ENCODE results near the gene ADISSP. TPM values are rescaled to one million over a fixed set of nuclear protein-coding genes. Genes with fewer than 3 reads are reported as not detected.

Gene ADISSP
- total and polyA plus RNA-seq, 2 of the 13 experiments (the other 11 are each of a cell fraction or from before 2014, with no cell fraction given), result 38.3 to 90.6 TPM

GRCh38 chr20:3786126-3786484 lies 18.6 kb upstream of the ADISSP start (continued):
- peak; percentile 31; the same call in 1 of the 2 replicates for TF ChIP-seq BORCS8-MEF2B (CRISPR knock-in tag; IDR thresholded peaks at IDR 0.05)
- peak; percentile 95 for TF ChIP-seq NRL (CRISPR knock-in tag; IDR thresholded peaks at IDR 0.05; ENCODE audit: borderline replicate concordance)
- 0 out of 2 replicates have a peak, but pooled peaks have one; percentile 7 for TF ChIP-seq ZNF691 (CRISPR knock-in tag; IDR thresholded peaks at IDR 0.05; ENCODE audit: borderline replicate concordance, low read depth)
- TF ChIP-seq GABPA (IDR thresholded peaks at IDR 0.05; ENCODE audit: low read depth, low read length), result no peak
- TF ChIP-seq GABPA (CRISPR knock-in tag; IDR thresholded peaks at IDR 0.05; ENCODE audit: low read depth), result no peak
- TF ChIP-seq ZMYM3 (CRISPR knock-in tag; IDR thresholded peaks at IDR 0.05), result no peak
- TF ChIP-seq NCOA1 (CRISPR knock-in tag; IDR thresholded peaks at IDR 0.05), result no peak
- TF ChIP-seq CBX5 (CRISPR knock-in tag; IDR thresholded peaks at IDR 0.05; ENCODE audit: borderline replicate concordance), result 0 out of 2 replicates have a peak, but pooled peaks have one; percentile 38
- TF ChIP-seq ZBTB40 (IDR thresholded peaks at IDR 0.05), result no peak
- peak; percentile 61; the same call in 1 of the 2 replicates for TF ChIP-seq ZBTB40 (CRISPR knock-in tag; IDR thresholded peaks at IDR 0.05)
- no peak for TF ChIP-seq ZNF3 (CRISPR knock-in tag; IDR thresholded peaks at IDR 0.05)
- TF ChIP-seq ZNF770 (CRISPR knock-in tag; IDR thresholded peaks at IDR 0.05), result no peak
- TF ChIP-seq ZNF335 (CRISPR knock-in tag; IDR thresholded peaks at IDR 0.05), result no peak
- TF ChIP-seq ZNF616 (CRISPR knock-in tag; IDR thresholded peaks at IDR 0.05; ENCODE audit: low read depth), result peak; percentile 47; the same call in 1 of the 2 replicates
- no peak for TF ChIP-seq TEAD2 (CRISPR knock-in tag; IDR thresholded peaks at IDR 0.05)
- TF ChIP-seq ZSCAN9 (CRISPR knock-in tag; IDR thresholded peaks at IDR 0.05; ENCODE audit: borderline replicate concordance), result no peak
- peak; percentile 26; the same call in 1 of the 2 replicates for TF ChIP-seq ZBTB14 (CRISPR knock-in tag; IDR thresholded peaks at IDR 0.05)
- TF ChIP-seq E2F5 (CRISPR knock-in tag; conservative IDR thresholded peaks at IDR 0.05), result no peak

Measured in HepG2 (cell line).